Neural progenitor cell (in vitro differentiated cells): ENCODE data around the gene IFI30.
A peak's percentile ranks its signal among the peaks of the same experiment; 100 is the strongest.

Experiments
- CTCF ChIP-seq: fragments of 200-600 bp; sonication (generic); IDR thresholded peaks from 2 replicates; pipeline ENCODE4 v1.5.1; 2017; ENCODE audit warnings: antibody characterized with exemption, mild to moderate bottlenecking
- EZH2 ChIP-seq: fragments of 200-600 bp; sonication (generic); IDR thresholded peaks from 2 replicates; pipeline ENCODE4 v1.6.1; 2017; ENCODE audit warnings: antibody characterized with exemption, mild to moderate bottlenecking, moderate library complexity
- EZH2phosphoT487 ChIP-seq: fragments of 200-600 bp; sonication (generic); IDR thresholded peaks from 2 replicates; pipeline ENCODE4 v1.6.1; 2017; ENCODE audit warnings: antibody characterized with exemption

- TF ChIP-seq EZH2 = no peak
- peak; percentile 24 for TF ChIP-seq CTCF
- TF ChIP-seq EZH2phosphoT487 = no peak
Measured at GRCh38 chr19:18157465-18158063, 16.0 kb upstream of the IFI30 start.
